K562 (cell line): Measurements from ENCODE around the gene MAP3K2. TPM values are rescaled to one million over a fixed set of nuclear protein-coding genes. Genes with fewer than 3 reads are reported as not detected.

ENCODE experiments used
- GABPB1 ChIP-seq: sonication (generic); formaldehyde crosslinking; IDR thresholded peaks from 2 replicates; pipeline ENCODE4 v1.8.0; 2022; ENCODE audit warnings: mild to moderate bottlenecking, missing genetic modification reagents
- HBP1 ChIP-seq: fragments of 450-650 bp; formaldehyde crosslinking; IDR thresholded peaks from 2 replicates; pipeline ENCODE4 v1.4.0; 2022; ENCODE audit warnings: missing genetic modification characterization
- MGA ChIP-seq: fragments of 450-650 bp; IDR thresholded peaks from 2 replicates; pipeline ENCODE4 v1.6.1; 2016; ENCODE audit warnings: mild to moderate bottlenecking, moderate library complexity
- MTA3 ChIP-seq: fragments of 450-650 bp; formaldehyde crosslinking; IDR thresholded peaks from 2 replicates; pipeline ENCODE4 v1.6.1; 2017; ENCODE audit warnings: mild to moderate bottlenecking, borderline replicate concordance
- NEUROD1 ChIP-seq: fragments of 150-350 bp; IDR thresholded peaks from 2 replicates; pipeline ENCODE4 v1.6.1; 2014; ENCODE audit warnings: borderline replicate concordance, low read length, low read depth; ENCODE audit not compliant: partially characterized antibody
- PTTG1 ChIP-seq: fragments of 450-650 bp; IDR thresholded peaks from 2 replicates; pipeline ENCODE4 v1.6.1; 2016; ENCODE audit warnings: low read depth, mild to moderate bottlenecking, missing genetic modification characterization, missing compliant biosample characterization
- polyA plus RNA-seq, 8 experiments: library from polyadenylated mRNA; depleted of rRNA in 4 of 8; stranded (reverse) in 5 of 8; unstranded in 3 of 8; fragments of >200 nt; fragmentation: Nextera tagmentation in 2 of 8; fragmentation: Illumina TruSeq in 1 of 8; extraction: Ambion mirVana in 2 of 8; extraction: Trizol in 1 of 8; gene quantifications; 2 replicates each; pipeline versions ENCODE4 v1.2.1 to v1.2.3, GENCODE V29; 2011 to 2014; ENCODE audit warnings: inconsistent platforms in 1 of 8, missing spikeins in 1 of 8
- total RNA-seq, 7 experiments: library from RNA; depleted of rRNA in 6 of 7; stranded (reverse); fragments of >200 nt in 6 of 7; fragmentation: Illumina TruSeq in 2 of 7; extraction: Trizol in 2 of 7; gene quantifications; 2 replicates each; pipeline versions ENCODE4 v1.2.1 to v1.2.3, GENCODE V29; 2011 to 2021; ENCODE audit warnings: low replicate concordance in 1 of 7
- TF ChIP-seq, protein P1 (sequence below): fragments of 450-650 bp; IDR thresholded peaks from 2 replicates; pipeline ENCODE4 v1.6.1; 2018; ENCODE audit not compliant: partially characterized antibody
- TF ChIP-seq, protein P2 (sequence below): fragments of 450-650 bp; IDR thresholded peaks from 2 replicates; pipeline ENCODE4 v1.6.1; 2016; ENCODE audit warnings: low read depth, mild to moderate bottlenecking, moderate library complexity

MAP3K2 gene
- total and polyA plus RNA-seq, 9 of the 15 experiments (the other 6 are each of a cell fraction or from before 2014, with no cell fraction given) = 1.2 to 14.2 (median 5.7) TPM

DNA sequence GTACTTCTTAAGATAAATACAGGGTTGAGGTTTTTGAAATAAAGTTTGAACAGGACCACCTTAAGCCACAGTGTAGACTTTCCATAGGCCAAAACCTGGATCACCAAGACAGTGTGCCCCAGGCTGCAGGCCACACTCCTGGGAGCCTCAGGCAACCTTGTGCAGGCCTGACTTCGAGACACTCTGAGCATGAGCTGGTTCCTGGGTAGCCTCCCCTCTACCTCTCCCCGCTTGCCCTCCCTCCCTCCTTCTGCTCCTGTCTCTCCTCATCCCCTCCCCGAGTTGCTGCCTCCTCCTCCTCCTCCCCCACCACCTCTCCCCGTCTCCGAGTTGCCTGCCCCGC, 19.9 kb upstream of the MAP3K2 start (continued):
- TF ChIP-seq, protein P1, sequence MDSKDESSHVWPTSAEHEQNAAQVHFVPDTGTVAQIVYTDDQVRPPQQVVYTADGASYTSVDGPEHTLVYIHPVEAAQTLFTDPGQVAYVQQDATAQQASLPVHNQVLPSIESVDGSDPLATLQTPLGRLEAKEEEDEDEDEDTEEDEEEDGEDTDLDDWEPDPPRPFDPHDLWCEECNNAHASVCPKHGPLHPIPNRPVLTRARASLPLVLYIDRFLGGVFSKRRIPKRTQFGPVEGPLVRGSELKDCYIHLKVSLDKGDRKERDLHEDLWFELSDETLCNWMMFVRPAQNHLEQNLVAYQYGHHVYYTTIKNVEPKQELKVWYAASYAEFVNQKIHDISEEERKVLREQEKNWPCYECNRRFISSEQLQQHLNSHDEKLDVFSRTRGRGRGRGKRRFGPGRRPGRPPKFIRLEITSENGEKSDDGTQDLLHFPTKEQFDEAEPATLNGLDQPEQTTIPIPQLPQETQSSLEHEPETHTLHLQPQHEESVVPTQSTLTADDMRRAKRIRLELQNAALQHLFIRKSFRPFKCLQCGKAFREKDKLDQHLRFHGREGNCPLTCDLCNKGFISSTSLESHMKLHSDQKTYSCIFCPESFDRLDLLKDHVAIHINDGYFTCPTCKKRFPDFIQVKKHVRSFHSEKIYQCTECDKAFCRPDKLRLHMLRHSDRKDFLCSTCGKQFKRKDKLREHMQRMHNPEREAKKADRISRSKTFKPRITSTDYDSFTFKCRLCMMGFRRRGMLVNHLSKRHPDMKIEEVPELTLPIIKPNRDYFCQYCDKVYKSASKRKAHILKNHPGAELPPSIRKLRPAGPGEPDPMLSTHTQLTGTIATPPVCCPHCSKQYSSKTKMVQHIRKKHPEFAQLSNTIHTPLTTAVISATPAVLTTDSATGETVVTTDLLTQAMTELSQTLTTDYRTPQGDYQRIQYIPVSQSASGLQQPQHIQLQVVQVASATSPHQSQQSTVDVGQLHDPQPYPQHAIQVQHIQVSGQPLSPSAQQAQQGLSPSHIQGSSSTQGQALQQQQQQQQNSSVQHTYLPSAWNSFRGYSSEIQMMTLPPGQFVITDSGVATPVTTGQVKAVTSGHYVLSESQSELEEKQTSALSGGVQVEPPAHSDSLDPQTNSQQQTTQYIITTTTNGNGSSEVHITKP = no peak
- no peak for TF ChIP-seq GABPB1
- TF ChIP-seq, protein P2, sequence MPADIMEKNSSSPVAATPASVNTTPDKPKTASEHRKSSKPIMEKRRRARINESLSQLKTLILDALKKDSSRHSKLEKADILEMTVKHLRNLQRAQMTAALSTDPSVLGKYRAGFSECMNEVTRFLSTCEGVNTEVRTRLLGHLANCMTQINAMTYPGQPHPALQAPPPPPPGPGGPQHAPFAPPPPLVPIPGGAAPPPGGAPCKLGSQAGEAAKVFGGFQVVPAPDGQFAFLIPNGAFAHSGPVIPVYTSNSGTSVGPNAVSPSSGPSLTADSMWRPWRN = no peak
- no peak for TF ChIP-seq MTA3
- no peak for TF ChIP-seq PTTG1
- TF ChIP-seq HBP1 = no peak
- TF ChIP-seq NEUROD1 = no peak
- TF ChIP-seq MGA = peak; percentile 93
